Measurements from ENCODE around the gene INPP4A.

The INPP4A gene

GRCh38 chr2:98503481-98504105, 58.9 kb downstream of the INPP4A start:
- Histone ChIP-seq H3K9me3 (ENCODE audit: control insufficient read depth in 5 of 5, low read length in 5 of 5) (no peaks in the 10 kb centered on the region), H3K27me3 (ENCODE audit: control insufficient read depth in 5 of 5, insufficient read depth in 4 of 5, low read length in 5 of 5) (no peaks in the 10 kb centered on the region), H3K4me3 (ENCODE audit: low read depth in 1 of 5, low read length in 5 of 5) (no peak overlapping the region), H3K9ac (ENCODE audit: low read length in 5 of 5) (no peak overlapping the region), H3K27ac (ENCODE audit: low read depth, low read length) (peak overlapping the region; percentile 5), H3K36me3 (ENCODE audit: control insufficient read depth in 5 of 5, insufficient read depth in 5 of 5, low read length in 5 of 5) (no peaks in the 10 kb centered on the region), H3K4me1 (ENCODE audit: control insufficient read depth in 5 of 5, insufficient read depth in 5 of 5, low read length in 5 of 5) (peaks cover 4 to 72% (median 57%) of the 10 kb centered on the region in 5 donors)

DNA sequence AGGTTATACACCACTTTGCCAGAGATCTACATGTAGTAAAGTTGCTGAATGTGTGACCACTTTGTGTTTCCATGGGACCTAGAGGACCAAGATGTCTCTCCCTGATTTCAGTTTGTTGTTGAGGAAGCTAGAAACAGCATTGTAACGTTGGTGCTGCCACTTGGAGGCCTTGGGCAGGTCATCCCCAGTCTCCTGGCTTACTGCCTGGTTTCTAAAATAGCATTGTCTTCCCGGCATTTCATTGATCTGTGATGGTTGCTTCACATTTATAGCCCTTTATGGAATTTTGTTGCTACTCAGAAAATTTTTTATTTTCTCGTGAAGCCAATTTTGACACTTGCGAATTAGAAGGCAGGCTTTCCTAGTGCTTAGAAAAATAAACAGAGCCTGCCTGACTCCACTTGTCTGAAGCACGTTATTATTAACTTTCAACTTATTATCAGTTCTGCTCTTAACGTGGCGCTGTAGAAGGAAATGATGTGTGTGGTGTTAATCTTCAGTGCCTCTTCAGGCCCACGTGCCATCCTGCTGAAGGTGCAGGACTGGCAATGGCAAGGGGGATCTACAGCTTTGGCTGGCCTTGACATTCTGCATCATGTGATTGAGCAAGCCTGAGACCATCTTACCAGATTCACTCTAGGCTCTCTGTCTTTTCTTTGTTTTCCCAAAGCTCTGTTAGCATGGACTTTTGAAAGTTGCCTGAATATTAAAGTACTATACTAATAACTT, 59.9 kb downstream of the INPP4A start:
- Histone ChIP-seq H3K36me3 (ENCODE audit: control insufficient read depth in 5 of 5, insufficient read depth in 5 of 5, low read length in 5 of 5) (no peaks in the 10 kb centered on the region), H3K9ac (ENCODE audit: low read length in 5 of 5) (no peak overlapping the region), H3K27ac (ENCODE audit: low read depth, low read length) (peak overlapping the region; percentile 5), H3K9me3 (ENCODE audit: control insufficient read depth in 5 of 5, low read length in 5 of 5) (no peaks in the 10 kb centered on the region), H3K4me1 (ENCODE audit: control insufficient read depth in 5 of 5, insufficient read depth in 5 of 5, low read length in 5 of 5) (peaks cover 4 to 75% (median 61%) of the 10 kb centered on the region in 5 donors), H3K4me3 (ENCODE audit: low read depth in 1 of 5, low read length in 5 of 5) (no peak overlapping the region), H3K27me3 (ENCODE audit: control insufficient read depth in 5 of 5, insufficient read depth in 4 of 5, low read length in 5 of 5) (no peaks in the 10 kb centered on the region)

GRCh38 chr2:98505311-98505808, 60.7 kb downstream of the INPP4A start:
- H3K9ac ChIP-seq (ENCODE audit: low read length in 5 of 5): no peak overlapping the region
- H3K9me3 ChIP-seq (ENCODE audit: control insufficient read depth in 5 of 5, low read length in 5 of 5): no peaks in the 10 kb centered on the region
- H3K27me3 ChIP-seq (ENCODE audit: control insufficient read depth in 5 of 5, insufficient read depth in 4 of 5, low read length in 5 of 5): no peaks in the 10 kb centered on the region
- H3K4me3 ChIP-seq (ENCODE audit: low read depth in 1 of 5, low read length in 5 of 5): no peak overlapping the region
- H3K4me1 ChIP-seq (ENCODE audit: control insufficient read depth in 5 of 5, insufficient read depth in 5 of 5, low read length in 5 of 5): peaks cover 4 to 75% (median 61%) of the 10 kb centered on the region in 5 donors
- no peak overlapping the region for H3K27ac ChIP-seq (ENCODE audit: low read depth, low read length)
- no peaks in the 10 kb centered on the region for H3K36me3 ChIP-seq (ENCODE audit: control insufficient read depth in 5 of 5, insufficient read depth in 5 of 5, low read length in 5 of 5)

DNA sequence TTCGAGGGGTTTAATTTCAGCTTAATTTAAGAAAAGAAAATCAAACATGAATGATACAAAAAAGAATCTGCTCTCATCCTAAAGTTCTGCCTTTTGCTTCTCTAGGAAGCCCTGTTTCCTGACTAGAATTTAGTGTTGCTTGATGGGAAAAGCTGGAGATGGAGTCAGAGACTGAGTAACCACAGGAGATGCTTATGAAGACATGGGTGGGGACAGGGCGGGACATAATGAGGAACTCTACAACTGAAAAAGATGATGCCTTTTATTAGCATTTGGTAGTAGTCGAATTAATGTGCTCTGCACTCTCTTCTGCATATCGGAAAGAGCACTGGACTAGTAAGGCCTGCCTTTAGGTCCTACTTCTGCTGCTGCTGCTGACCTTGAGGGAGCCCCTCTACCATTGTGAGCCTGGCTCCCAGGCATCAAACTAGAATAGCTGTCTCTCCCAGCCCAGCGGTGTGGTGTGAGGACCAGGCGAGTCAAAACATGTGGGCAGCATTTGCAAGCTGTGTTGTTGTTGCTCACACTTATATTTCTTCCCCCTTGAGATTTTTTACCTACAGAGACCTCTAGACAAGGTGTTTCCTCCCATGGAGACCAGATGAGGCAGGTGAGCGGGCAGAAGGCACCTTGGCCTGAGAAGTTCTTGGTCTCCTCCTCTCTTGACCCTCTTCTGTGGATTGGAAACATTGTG, 61.5 kb downstream of the INPP4A start:
- Histone ChIP-seq H3K4me1 (ENCODE audit: control insufficient read depth in 5 of 5, insufficient read depth in 5 of 5, low read length in 5 of 5) (peaks cover 4 to 75% (median 61%) of the 10 kb centered on the region in 5 donors), H3K27me3 (ENCODE audit: control insufficient read depth in 5 of 5, insufficient read depth in 4 of 5, low read length in 5 of 5) (no peaks in the 10 kb centered on the region), H3K36me3 (ENCODE audit: control insufficient read depth in 5 of 5, insufficient read depth in 5 of 5, low read length in 5 of 5) (no peaks in the 10 kb centered on the region), H3K9ac (ENCODE audit: low read length in 5 of 5) (no peak overlapping the region), H3K27ac (ENCODE audit: low read depth, low read length) (no peak overlapping the region), H3K4me3 (ENCODE audit: low read depth in 1 of 5, low read length in 5 of 5) (no peak overlapping the region), H3K9me3 (ENCODE audit: control insufficient read depth in 5 of 5, low read length in 5 of 5) (no peaks in the 10 kb centered on the region)

DNA sequence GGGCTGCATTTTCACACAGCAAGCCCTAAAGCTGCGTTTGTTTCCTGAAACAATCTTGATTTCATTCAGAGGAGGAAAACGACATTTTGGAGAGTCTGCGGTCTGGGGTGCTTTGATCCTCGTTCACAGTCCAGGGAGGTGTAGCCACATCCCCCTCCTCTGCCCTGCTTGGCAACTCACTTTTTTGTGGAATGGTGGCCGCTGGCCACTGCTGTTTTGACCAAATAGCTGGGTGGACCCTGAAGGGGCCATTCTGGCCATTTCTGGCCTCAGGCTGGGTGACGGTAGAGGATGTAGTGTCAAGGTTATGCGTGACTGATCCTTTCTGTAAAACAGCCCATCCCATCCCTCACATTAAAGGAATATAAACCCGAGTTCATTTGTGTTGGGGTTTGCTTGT, 62.2 kb downstream of the INPP4A start:
- Histone ChIP-seq H3K9ac (ENCODE audit: low read length in 5 of 5) (no peak overlapping the region), H3K36me3 (ENCODE audit: control insufficient read depth in 5 of 5, insufficient read depth in 5 of 5, low read length in 5 of 5) (no peaks in the 10 kb centered on the region), H3K9me3 (ENCODE audit: control insufficient read depth in 5 of 5, low read length in 5 of 5) (no peaks in the 10 kb centered on the region), H3K27me3 (ENCODE audit: control insufficient read depth in 5 of 5, insufficient read depth in 4 of 5, low read length in 5 of 5) (no peaks in the 10 kb centered on the region), H3K4me3 (ENCODE audit: low read depth in 1 of 5, low read length in 5 of 5) (no peak overlapping the region), H3K4me1 (ENCODE audit: control insufficient read depth in 5 of 5, insufficient read depth in 5 of 5, low read length in 5 of 5) (peaks cover 4 to 74% (median 59%) of the 10 kb centered on the region in 5 donors), H3K27ac (ENCODE audit: low read depth, low read length) (no peak overlapping the region)

GRCh38 chr2:98507461-98507860, 62.8 kb downstream of the INPP4A start:
- Histone ChIP-seq H3K9ac (ENCODE audit: low read length in 5 of 5) (no peak overlapping the region), H3K27ac (ENCODE audit: low read depth, low read length) (no peak overlapping the region), H3K4me3 (ENCODE audit: low read depth in 1 of 5, low read length in 5 of 5) (no peak overlapping the region), H3K9me3 (ENCODE audit: control insufficient read depth in 5 of 5, low read length in 5 of 5) (no peaks in the 10 kb centered on the region), H3K27me3 (ENCODE audit: control insufficient read depth in 5 of 5, insufficient read depth in 4 of 5, low read length in 5 of 5) (no peaks in the 10 kb centered on the region), H3K36me3 (ENCODE audit: control insufficient read depth in 5 of 5, insufficient read depth in 5 of 5, low read length in 5 of 5) (no peaks in the 10 kb centered on the region), H3K4me1 (ENCODE audit: control insufficient read depth in 5 of 5, insufficient read depth in 5 of 5, low read length in 5 of 5) (peaks cover 4 to 68% (median 54%) of the 10 kb centered on the region in 5 donors)

DNA sequence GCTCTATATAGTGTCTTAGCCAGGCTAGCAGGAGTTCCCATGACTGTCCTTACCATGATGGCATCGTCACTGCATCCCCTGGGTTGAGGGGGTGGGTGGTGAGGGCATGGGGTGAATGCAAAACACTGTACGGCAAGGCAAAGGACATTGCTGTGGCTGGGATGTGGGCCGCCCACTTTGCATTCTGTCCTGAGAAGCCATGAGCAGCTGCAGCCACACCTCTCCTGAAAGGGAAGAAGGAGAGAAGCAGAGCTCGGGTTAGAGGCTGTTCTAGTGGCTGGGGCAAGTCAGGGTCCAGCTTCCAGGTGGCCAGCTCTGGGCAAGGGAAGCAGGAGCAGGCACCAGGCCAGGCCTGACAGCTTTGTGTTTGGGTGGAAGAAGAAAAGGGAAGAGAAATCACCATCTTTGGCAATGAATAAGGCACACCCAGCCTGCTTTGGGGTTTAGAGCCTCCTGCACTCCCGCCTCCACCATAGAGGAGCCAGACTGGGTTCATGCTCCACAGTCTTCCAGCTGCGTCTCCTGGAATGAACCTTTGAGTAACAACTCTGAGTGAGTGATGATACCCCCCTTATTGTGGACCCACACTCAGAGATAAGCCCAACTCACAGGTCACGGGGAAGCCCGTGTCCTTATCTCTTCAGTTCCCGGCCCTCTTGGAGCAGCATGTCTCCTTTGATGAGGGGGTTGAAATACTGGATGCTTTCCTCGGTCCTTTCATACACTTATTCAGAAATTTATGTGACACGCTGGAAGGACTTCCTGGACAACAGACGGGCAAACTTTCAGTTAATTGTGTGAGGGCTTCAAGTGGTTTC, 63.4 kb downstream of the INPP4A start:
- Histone ChIP-seq H3K27ac (ENCODE audit: low read depth, low read length) (no peak overlapping the region), H3K4me3 (ENCODE audit: low read depth in 1 of 5, low read length in 5 of 5) (peak overlapping the region in 2 of 5 donors; percentile 6 to 11), H3K27me3 (ENCODE audit: control insufficient read depth in 5 of 5, insufficient read depth in 4 of 5, low read length in 5 of 5) (no peaks in the 10 kb centered on the region), H3K4me1 (ENCODE audit: control insufficient read depth in 5 of 5, insufficient read depth in 5 of 5, low read length in 5 of 5) (peaks cover 4 to 62% (median 47%) of the 10 kb centered on the region in 5 donors), H3K36me3 (ENCODE audit: control insufficient read depth in 5 of 5, insufficient read depth in 5 of 5, low read length in 5 of 5) (no peaks in the 10 kb centered on the region), H3K9me3 (ENCODE audit: control insufficient read depth in 5 of 5, low read length in 5 of 5) (no peaks in the 10 kb centered on the region), H3K9ac (ENCODE audit: low read length in 5 of 5) (no peak overlapping the region)

DNA sequence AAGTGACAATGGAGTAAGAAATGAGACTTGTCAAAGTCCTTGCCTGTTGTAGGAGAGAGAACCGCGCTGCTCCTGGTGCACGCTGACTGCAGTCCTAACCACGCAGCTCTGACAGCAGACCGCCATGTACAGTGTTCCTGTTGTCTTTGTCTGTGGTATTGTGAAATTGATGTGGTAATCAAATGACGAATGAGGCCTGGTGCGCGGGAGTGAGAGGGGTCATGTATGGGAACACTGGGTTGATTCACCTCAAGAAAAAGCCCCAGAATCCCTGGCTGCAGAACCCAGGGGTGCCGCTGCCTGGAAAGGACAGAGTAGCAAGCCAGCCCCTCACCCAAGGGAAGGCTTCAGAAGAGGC, 64.0 kb downstream of the INPP4A start:
- no peak overlapping the region for H3K9ac ChIP-seq (ENCODE audit: low read length in 5 of 5)
- H3K27ac ChIP-seq (ENCODE audit: low read depth, low read length): no peak overlapping the region
- H3K9me3 ChIP-seq (ENCODE audit: control insufficient read depth in 5 of 5, low read length in 5 of 5): no peaks in the 10 kb centered on the region
- no peaks in the 10 kb centered on the region for H3K27me3 ChIP-seq (ENCODE audit: control insufficient read depth in 5 of 5, insufficient read depth in 4 of 5, low read length in 5 of 5)
- H3K36me3 ChIP-seq (ENCODE audit: control insufficient read depth in 5 of 5, insufficient read depth in 5 of 5, low read length in 5 of 5): no peaks in the 10 kb centered on the region
- H3K4me1 ChIP-seq (ENCODE audit: control insufficient read depth in 5 of 5, insufficient read depth in 5 of 5, low read length in 5 of 5): peaks cover 4 to 56% (median 41%) of the 10 kb centered on the region in 5 donors
- H3K4me3 ChIP-seq (ENCODE audit: low read depth in 1 of 5, low read length in 5 of 5): peak overlapping the region in 2 of 5 donors; percentile 6 to 11

- peaks cover 4 to 47% (median 31%) of the 10 kb centered on the region in 5 donors for H3K4me1 ChIP-seq (ENCODE audit: control insufficient read depth in 5 of 5, insufficient read depth in 5 of 5, low read length in 5 of 5)
- no peaks in the 10 kb centered on the region for H3K36me3 ChIP-seq (ENCODE audit: control insufficient read depth in 5 of 5, insufficient read depth in 5 of 5, low read length in 5 of 5)
- no peak overlapping the region for H3K9ac ChIP-seq (ENCODE audit: low read length in 5 of 5)
- H3K27me3 ChIP-seq (ENCODE audit: control insufficient read depth in 5 of 5, insufficient read depth in 4 of 5, low read length in 5 of 5): no peaks in the 10 kb centered on the region
- H3K9me3 ChIP-seq (ENCODE audit: control insufficient read depth in 5 of 5, low read length in 5 of 5): no peaks in the 10 kb centered on the region
- no peak overlapping the region for H3K4me3 ChIP-seq (ENCODE audit: low read depth in 1 of 5, low read length in 5 of 5)
- no peak overlapping the region for H3K27ac ChIP-seq (ENCODE audit: low read depth, low read length)
These were observed 65.1 kb downstream of the INPP4A start for GRCh38 chr2:98509542-98510321.
